Measurements from ENCODE around the gene MROH2A.

- TF ChIP-seq CTCF (tag by site-specific recombination; IDR thresholded peaks at IDR 0.05), result no peak
- no peak for TF ChIP-seq BCL11A (tag by site-specific recombination; IDR thresholded peaks at IDR 0.05; ENCODE audit: low read depth)
- TF ChIP-seq AEBP2 (tag by site-specific recombination; IDR thresholded peaks at IDR 0.05; ENCODE audit: borderline replicate concordance), result no peak
- TF ChIP-seq ZNF639 (tag by site-specific recombination; IDR thresholded peaks at IDR 0.05), result no peak
- TF ChIP-seq PBX3 (CRISPR knock-in tag; IDR thresholded peaks at IDR 0.05), result no peak
- no peak for TF ChIP-seq ZNF10 (tag by site-specific recombination; IDR thresholded peaks at IDR 0.05)
- no peak for TF ChIP-seq ZNF362 (tag by site-specific recombination; IDR thresholded peaks at IDR 0.05)
- TF ChIP-seq GLI4 (tag by site-specific recombination; IDR thresholded peaks at IDR 0.05), result no peak
Measured at GRCh38 chr2:233839447-233839820, 61.3 kb downstream of the MROH2A start.

All from HEK293 (cell line).